SK-N-SH (cell line): Measurements from ENCODE around the gene LRIG1. TPM values are rescaled to one million over a fixed set of nuclear protein-coding genes. Genes with fewer than 3 reads are reported as not detected.

Experiments
- CTCF ChIA-PET: fragments of 300-600, 350-600 bp; formaldehyde crosslinking; extraction: SDS; loops from one replicate; lab custom pipeline; 2021; lab: Yijun Ruan, JAX
- POLR2A ChIA-PET: fragments of 350-600 bp; sonication (Branson Sonifier 250); formaldehyde crosslinking; extraction: SDS; loops from one replicate; lab custom pipeline; 2020; ENCODE audit warnings: antibody characterized with exemption, inconsistent platforms; lab: Yijun Ruan, JAX
- DNase-seq: peaks from one replicate; pipeline ENCODE4 v3.0.0; 2012
- H2AFZ ChIP-seq: fragments of 200-600 bp; sonication (generic); 2 replicates; pipeline ENCODE4 v1.8.1; 2016; ENCODE audit warnings: antibody characterized with exemption, mild to moderate bottlenecking, low read depth
- H3F3A ChIP-seq: fragments of 200-600 bp; sonication (generic); replicated peaks from 2 replicates; pipeline ENCODE3; 2016; ENCODE audit warnings: antibody characterized with exemption, mild to moderate bottlenecking; ENCODE audit not compliant: insufficient read depth
- H3K27ac ChIP-seq, 2 experiments: fragments of 200-500 bp in 1 of 2; fragments of 200-600 bp in 1 of 2; sonication (Bioruptor generic) in 1 of 2; sonication (generic), shearing (Covaris generic) in 1 of 2; 2 replicates each; pipeline versions ENCODE4 v1.5.1 to v1.6.1; 2014 to 2016; ENCODE audit warnings: low read depth in 2 of 2, inconsistent platforms in 1 of 2, low read length in 1 of 2, mild to moderate bottlenecking in 1 of 2, mixed read lengths in 1 of 2
- H3K27me3 ChIP-seq: fragments of 200-600 bp; sonication (generic), shearing (Covaris generic); 2 replicates; pipeline ENCODE4 v1.6.1; 2016; ENCODE audit warnings: mixed run types; ENCODE audit not compliant: insufficient read depth
- H3K36me3 ChIP-seq, 2 experiments: fragments of 200-500 bp in 1 of 2; fragments of 200-600 bp in 1 of 2; sonication (Bioruptor generic) in 1 of 2; sonication (generic) in 1 of 2; replicated peaks in 1 of 2; 2 replicates each; pipeline versions ENCODE3 to v1.5.1; 2014 to 2016; ENCODE audit warnings: low read length in 1 of 2, mild to moderate bottlenecking in 1 of 2; ENCODE audit not compliant: insufficient read depth in 2 of 2, control insufficient read depth in 1 of 2
- H3K4me1 ChIP-seq, 2 experiments: fragments of 200-500 bp in 1 of 2; fragments of 200-600 bp in 1 of 2; sonication (Bioruptor generic) in 1 of 2; sonication (generic), shearing (Covaris generic) in 1 of 2; 2 replicates each; pipeline versions ENCODE4 v1.5.1 to v1.6.1; 2014 to 2016; ENCODE audit warnings: low read depth in 1 of 2, low read length in 1 of 2, mixed run types in 1 of 2; ENCODE audit not compliant: insufficient read depth in 2 of 2, control insufficient read depth in 1 of 2
- H3K4me2 ChIP-seq: fragments of 200-600 bp; sonication (generic), shearing (Covaris generic); 2 replicates; pipeline ENCODE4 v1.6.1; 2017; ENCODE audit warnings: mixed run types
- H3K4me3 ChIP-seq, 2 experiments: fragments of 200-500 bp in 1 of 2; fragments of 200-600 bp in 1 of 2; sonication (Bioruptor generic) in 1 of 2; sonication (generic), shearing (Covaris generic) in 1 of 2; 2 replicates each; pipeline versions ENCODE4 v1.5.1 to v1.8.1; 2014 to 2016; ENCODE audit warnings: low read depth in 2 of 2, inconsistent platforms in 1 of 2, low read length in 1 of 2, mild to moderate bottlenecking in 1 of 2, mixed read lengths in 1 of 2, moderate library complexity in 1 of 2
- H3K79me2 ChIP-seq: fragments of 200-600 bp; sonication (generic); 2 replicates; pipeline ENCODE4 v1.8.1; 2017; ENCODE audit warnings: mild to moderate bottlenecking; ENCODE audit not compliant: insufficient read depth
- H3K9ac ChIP-seq: fragments of 200-600 bp; sonication (generic); 2 replicates; pipeline ENCODE4 v1.6.1; 2017; ENCODE audit warnings: mixed run types
- H3K9me2 ChIP-seq: fragments of 200-600 bp; sonication (generic); 2 replicates; pipeline ENCODE4 v1.6.1; 2017; ENCODE audit warnings: mixed run types
- H3K9me3 ChIP-seq: fragments of 200-600 bp; sonication (generic); 2 replicates; pipeline ENCODE4 v1.6.1; 2017; ENCODE audit warnings: mixed run types, mild to moderate bottlenecking, moderate library complexity
- H4K20me1 ChIP-seq: fragments of 200-600 bp; sonication (generic); 2 replicates; pipeline ENCODE4 v1.6.1; 2017; ENCODE audit warnings: mild to moderate bottlenecking, mixed run types; ENCODE audit not compliant: insufficient read depth
- EP300 ChIP-seq, 2 experiments: IDR thresholded peaks; 2 replicates each; pipeline versions ENCODE4 v1.4.0 to v1.6.1; 2012; ENCODE audit warnings: borderline replicate concordance in 1 of 2, low read depth in 1 of 2, low read length in 1 of 2
- EZH2phosphoT487 ChIP-seq: fragments of 200-600 bp; sonication (generic); IDR thresholded peaks from 2 replicates; pipeline ENCODE4 v1.6.1; 2017; ENCODE audit warnings: low read depth, mixed run types, mild to moderate bottlenecking, antibody characterized with exemption, moderate library complexity, borderline replicate concordance
- FOSL2 ChIP-seq: IDR thresholded peaks from 2 replicates; pipeline ENCODE4 v1.4.0; 2012; ENCODE audit warnings: low read depth, mild to moderate bottlenecking, moderate library complexity, borderline replicate concordance
- GABPA ChIP-seq: IDR thresholded peaks from 2 replicates; pipeline ENCODE4 v1.4.0; 2012; ENCODE audit warnings: low read depth, mild to moderate bottlenecking
- GATA2 ChIP-seq: sonication (generic); formaldehyde crosslinking; IDR thresholded peaks from 2 replicates; pipeline ENCODE4 v1.5.0; 2020; ENCODE audit warnings: mild to moderate bottlenecking, missing genetic modification reagents
- JUND ChIP-seq: IDR thresholded peaks from 2 replicates; pipeline ENCODE4 v1.4.0; 2012
- NRF1 ChIP-seq: IDR thresholded peaks from 2 replicates; pipeline ENCODE4 v1.6.1; 2012; ENCODE audit warnings: low read depth, mild to moderate bottlenecking, low read length
- PBX3 ChIP-seq: IDR thresholded peaks from 2 replicates; pipeline ENCODE4; 2012
- POLR2AphosphoS5 ChIP-seq: IDR thresholded peaks from 2 replicates; pipeline ENCODE4 v1.6.1; 2012; ENCODE audit warnings: low read depth, low read length
- RCOR1 ChIP-seq: fragments of 150-350 bp; IDR thresholded peaks from 2 replicates; pipeline ENCODE4 v1.6.1; 2017; ENCODE audit warnings: antibody characterized with exemption, low read length
- RXRA ChIP-seq: IDR thresholded peaks from 2 replicates; pipeline ENCODE4 v1.4.0; 2012; ENCODE audit warnings: low read depth, mild to moderate bottlenecking, borderline replicate concordance
- SIN3A ChIP-seq: IDR thresholded peaks from 2 replicates; pipeline ENCODE4 v1.6.1; 2012; ENCODE audit warnings: low read depth, mild to moderate bottlenecking, low read length, moderate library complexity, borderline replicate concordance
- TAF1 ChIP-seq: IDR thresholded peaks from 2 replicates; pipeline ENCODE4 v1.6.1; 2012; ENCODE audit warnings: low read depth, mild to moderate bottlenecking, low read length, moderate library complexity, borderline replicate concordance
- TCF12 ChIP-seq: IDR thresholded peaks from 2 replicates; pipeline ENCODE4 v1.4.0; 2012
- USF1 ChIP-seq: IDR thresholded peaks from 2 replicates; pipeline ENCODE4 v1.4.0; 2012; ENCODE audit warnings: low read depth, borderline replicate concordance
- YY1 ChIP-seq: IDR thresholded peaks from 2 replicates; pipeline ENCODE4 v1.4.0; 2012; ENCODE audit warnings: low read depth, mild to moderate bottlenecking
- ZBTB33 ChIP-seq: IDR thresholded peaks from 2 replicates; pipeline ENCODE4 v1.4.0; 2012; ENCODE audit warnings: low read depth, borderline replicate concordance
- WGBS: methylation state at CpG from one replicate; pipeline ENCODE4 v1.1.6; 2017; ENCODE audit warnings: low lambda C conversion rate; 5-methylcytosine and 5-hydroxymethylcytosine counted together
- polyA plus RNA-seq, 3 experiments: library from polyadenylated mRNA; depleted of rRNA; stranded (reverse); fragments of >200 nt; gene quantifications; 2 replicates each; pipeline ENCODE4 v1.2.3, GENCODE V29; 2012

Gene LRIG1
- polyA plus RNA-seq, 1 of the 3 experiments (the other 2 are of a cell fraction) = 1.7 TPM

GRCh38 chr3:66338927-66339326 lies 161.9 kb downstream of the LRIG1 start:
- DNase-seq = no peak
- 64% methylated on average over 3 of the region's 3 CpGs for WGBS
- POLR2A ChIA-PET = no interaction called here
- Histone ChIP-seq H3F3A (peaks cover 9% of the 10 kb centered on the region), H2AFZ (no peak overlapping the region), H3K9me2 (no peaks in the 10 kb centered on the region), H4K20me1 (no peaks in the 10 kb centered on the region), H3K4me2 (no peak overlapping the region), H3K79me2 (no peaks in the 10 kb centered on the region; the same call in 1 of the 2 replicates), H3K9ac (no peak overlapping the region), H3K9me3 (no peaks in the 10 kb centered on the region)
- TF ChIP-seq PBX3 (0 out of 2 replicates have a peak, but pooled peaks have one; percentile 5), GATA2 (CRISPR knock-in tag) (no peak), JUND (0 out of 2 replicates have a peak, but pooled peaks have one; percentile 10), RCOR1 (no peak), YY1 (no peak), TCF12 (peak; percentile 61; the same call in 1 of the 2 replicates)
- TF ChIP-seq, all 33 proteins: peak for 3
- CTCF ChIA-PET = interaction anchor here (1.2 kb wide), 1 partner anchor 39 kb away, joined by 3 read pairs; no protein-coding TSS in a partner anchor
- no peaks in the 10 kb centered on the region for H3K27me3 ChIP-seq
- H3K27ac ChIP-seq = no peak overlapping the region
- peaks cover 9 to 10% of the 10 kb centered on the region in 2 experiments; a peak in 2 of 4 replicates for H3K4me1 ChIP-seq
- H3K4me3 ChIP-seq = no peak overlapping the region
- no peaks in the 10 kb centered on the region for H3K36me3 ChIP-seq

- Histone ChIP-seq H3K79me2 (no peaks in the 10 kb centered on the region; the same call in 1 of the 2 replicates), H3K36me3 (no peaks in the 10 kb centered on the region), H2AFZ (no peak overlapping the region), H3K9me3 (no peaks in the 10 kb centered on the region), H3K27ac (peak overlapping the region; percentile 25 to 58; a peak in 2 of 4 replicates), H3F3A (peaks cover 9% of the 10 kb centered on the region), H3K4me3 (no peak overlapping the region; a peak in 1 of 4 replicates), H4K20me1 (no peaks in the 10 kb centered on the region), H3K4me1 (peaks cover 9 to 10% of the 10 kb centered on the region in 2 experiments; a peak in 2 of 4 replicates), H3K27me3 (no peaks in the 10 kb centered on the region), H3K9me2 (peaks cover under 1% of the 10 kb centered on the region; the same call in 1 of the 2 replicates), H3K4me2 (no peak overlapping the region; the same call in 1 of the 2 replicates), H3K9ac (no peak overlapping the region)
- TF ChIP-seq SIN3A = no peak
- peak; percentile 70 for TF ChIP-seq TCF12
- peak in 1 of 2 experiments; percentile 20; a peak in 1 of 4 replicates for TF ChIP-seq EP300 (IDR thresholded peaks at IDR 0.05; ENCODE audit: borderline replicate concordance in 1 of 2, low read depth in 1 of 2, low read length in 1 of 2)
- 23% methylated on average over 4 of the region's 4 CpGs for WGBS
- POLR2A ChIA-PET = no interaction called here
- CTCF ChIA-PET = interaction anchor here (0.9 kb wide), 1 partner anchor 41 kb away, joined by 3 read pairs; no protein-coding TSS in a partner anchor
- no peak for DNase-seq
Measured at GRCh38 chr3:66336333-66336766, 164.5 kb downstream of the LRIG1 start.

- H3K9me2 ChIP-seq = peaks cover 3% of the 10 kb centered on the region; the same call in 1 of the 2 replicates
- H3K27me3 ChIP-seq = no peaks in the 10 kb centered on the region
- H3K79me2 ChIP-seq = no peaks in the 10 kb centered on the region; the same call in 1 of the 2 replicates
- no peak overlapping the region; a peak in 1 of 4 replicates for H3K27ac ChIP-seq
- CTCF ChIA-PET = interaction anchor here (0.6 to 1.0 kb wide), 2 partner anchors 81 to 1580 kb away, joined by 3 read pairs; no protein-coding TSS in a partner anchor
- POLR2A ChIA-PET = no interaction called here
- 97% methylated on average over 2 of the region's 2 CpGs for WGBS
- no peaks in the 10 kb centered on the region for H3K9me3 ChIP-seq
- no peak overlapping the region for H3K4me3 ChIP-seq
- peaks cover 9 to 10% of the 10 kb centered on the region in 2 experiments; a peak in 2 of 4 replicates for H3K4me1 ChIP-seq
- H3K9ac ChIP-seq = no peak overlapping the region
- H3F3A ChIP-seq = peaks cover 9% of the 10 kb centered on the region
- no peaks in the 10 kb centered on the region for H4K20me1 ChIP-seq
- DNase-seq = no peak
- H2AFZ ChIP-seq = no peak overlapping the region
- no peak overlapping the region for H3K4me2 ChIP-seq
- no peaks in the 10 kb centered on the region for H3K36me3 ChIP-seq
- TF ChIP-seq POLR2AphosphoS5 (no peak), NRF1 (no peak), GABPA (no peak), ZBTB33 (no peak), RXRA (no peak), TAF1 (no peak), USF1 (no peak), EZH2phosphoT487 (no peak), GATA2 (CRISPR knock-in tag) (no peak), FOSL2 (no peak), EP300 (IDR thresholded peaks at IDR 0.05; ENCODE audit: borderline replicate concordance in 1 of 2, low read depth in 1 of 2, low read length in 1 of 2) (no peak)
Measured at GRCh38 chr3:66335671-66336070, 165.2 kb downstream of the LRIG1 start.
